ENCODE data around the gene DUSP7.

The DUSP7 gene

GRCh38 chr3:52020796-52021195 is 35.6 kb downstream of the DUSP7 start:
- TF ChIP-seq, protein P1, sequence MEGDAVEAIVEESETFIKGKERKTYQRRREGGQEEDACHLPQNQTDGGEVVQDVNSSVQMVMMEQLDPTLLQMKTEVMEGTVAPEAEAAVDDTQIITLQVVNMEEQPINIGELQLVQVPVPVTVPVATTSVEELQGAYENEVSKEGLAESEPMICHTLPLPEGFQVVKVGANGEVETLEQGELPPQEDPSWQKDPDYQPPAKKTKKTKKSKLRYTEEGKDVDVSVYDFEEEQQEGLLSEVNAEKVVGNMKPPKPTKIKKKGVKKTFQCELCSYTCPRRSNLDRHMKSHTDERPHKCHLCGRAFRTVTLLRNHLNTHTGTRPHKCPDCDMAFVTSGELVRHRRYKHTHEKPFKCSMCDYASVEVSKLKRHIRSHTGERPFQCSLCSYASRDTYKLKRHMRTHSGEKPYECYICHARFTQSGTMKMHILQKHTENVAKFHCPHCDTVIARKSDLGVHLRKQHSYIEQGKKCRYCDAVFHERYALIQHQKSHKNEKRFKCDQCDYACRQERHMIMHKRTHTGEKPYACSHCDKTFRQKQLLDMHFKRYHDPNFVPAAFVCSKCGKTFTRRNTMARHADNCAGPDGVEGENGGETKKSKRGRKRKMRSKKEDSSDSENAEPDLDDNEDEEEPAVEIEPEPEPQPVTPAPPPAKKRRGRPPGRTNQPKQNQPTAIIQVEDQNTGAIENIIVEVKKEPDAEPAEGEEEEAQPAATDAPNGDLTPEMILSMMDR (IDR thresholded peaks at IDR 0.05), result no peak

GRCh38 chr3:52019352-52020080 is 36.9 kb downstream of the DUSP7 start:
- TF ChIP-seq, protein P1 (IDR thresholded peaks at IDR 0.05), result no peak

- TF ChIP-seq, protein P1 (IDR thresholded peaks at IDR 0.05), result no peak
These were observed 37.9 kb downstream of the DUSP7 start for GRCh38 chr3:52018319-52019000.

- TF ChIP-seq, protein P1 (IDR thresholded peaks at IDR 0.05), result no peak
These were observed 38.8 kb downstream of the DUSP7 start for GRCh38 chr3:52017586-52017985.

DNA sequence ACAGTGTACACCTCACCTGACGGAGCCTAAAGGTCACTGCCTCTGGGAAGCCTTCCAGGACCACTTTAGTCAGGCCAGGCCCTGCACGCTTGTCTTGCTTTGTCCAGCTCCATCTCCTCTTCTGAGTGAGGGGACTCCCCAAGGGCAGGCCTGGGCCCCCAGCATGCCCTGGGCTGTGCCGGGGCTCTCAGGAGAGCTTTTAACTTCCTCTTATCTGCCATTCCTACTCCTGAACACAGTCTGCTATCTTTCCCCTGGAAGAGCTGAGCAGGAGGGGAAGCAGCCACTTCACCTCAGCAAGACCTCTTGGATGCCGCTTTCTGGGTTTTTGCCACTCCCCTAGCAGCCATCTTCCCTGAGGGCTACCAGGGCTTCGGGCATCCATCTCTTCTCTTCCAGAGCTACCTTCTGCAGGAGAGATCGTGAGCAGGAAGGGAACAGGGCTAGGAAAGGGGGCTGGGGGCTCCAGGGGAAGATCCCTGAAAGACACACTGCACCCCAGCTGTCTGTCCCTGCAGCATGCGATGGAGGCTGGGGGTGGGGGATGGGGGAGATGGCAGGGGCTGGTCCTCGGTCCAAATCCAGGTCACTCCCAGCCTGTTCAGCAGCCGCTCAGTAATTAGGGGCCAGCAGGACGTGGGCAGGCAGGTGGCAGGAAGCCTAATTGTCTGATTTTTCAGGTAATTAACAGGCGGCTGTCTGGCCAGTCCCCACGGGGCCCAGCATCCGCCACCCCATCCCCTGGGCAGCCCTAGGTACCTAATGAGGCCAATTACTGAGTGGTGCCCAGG is 40.7 kb downstream of the DUSP7 start:
- TF ChIP-seq, protein P1 (IDR thresholded peaks at IDR 0.05), result no peak

DNA sequence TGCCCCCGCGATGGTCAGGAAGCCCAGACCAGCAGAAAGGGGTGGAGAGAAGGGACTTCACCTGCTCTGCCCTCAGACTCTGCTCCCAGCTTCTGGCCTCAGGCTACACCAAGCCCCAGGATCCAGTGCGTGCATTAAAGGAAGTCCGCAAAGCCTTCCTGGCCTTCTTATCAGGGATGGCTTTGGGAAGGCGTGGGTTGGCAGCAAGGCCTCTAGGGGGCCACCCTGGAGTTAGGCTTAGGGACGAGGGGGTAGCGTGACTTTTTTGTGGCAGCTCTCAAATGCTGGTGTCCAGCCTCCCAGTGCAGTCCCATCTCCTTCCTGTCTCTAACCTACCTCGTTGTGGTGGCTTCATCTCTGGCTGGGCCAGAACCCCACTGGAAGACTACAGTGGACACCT is 41.8 kb downstream of the DUSP7 start:
- TF ChIP-seq, protein P1 (IDR thresholded peaks at IDR 0.05), result no peak

DNA sequence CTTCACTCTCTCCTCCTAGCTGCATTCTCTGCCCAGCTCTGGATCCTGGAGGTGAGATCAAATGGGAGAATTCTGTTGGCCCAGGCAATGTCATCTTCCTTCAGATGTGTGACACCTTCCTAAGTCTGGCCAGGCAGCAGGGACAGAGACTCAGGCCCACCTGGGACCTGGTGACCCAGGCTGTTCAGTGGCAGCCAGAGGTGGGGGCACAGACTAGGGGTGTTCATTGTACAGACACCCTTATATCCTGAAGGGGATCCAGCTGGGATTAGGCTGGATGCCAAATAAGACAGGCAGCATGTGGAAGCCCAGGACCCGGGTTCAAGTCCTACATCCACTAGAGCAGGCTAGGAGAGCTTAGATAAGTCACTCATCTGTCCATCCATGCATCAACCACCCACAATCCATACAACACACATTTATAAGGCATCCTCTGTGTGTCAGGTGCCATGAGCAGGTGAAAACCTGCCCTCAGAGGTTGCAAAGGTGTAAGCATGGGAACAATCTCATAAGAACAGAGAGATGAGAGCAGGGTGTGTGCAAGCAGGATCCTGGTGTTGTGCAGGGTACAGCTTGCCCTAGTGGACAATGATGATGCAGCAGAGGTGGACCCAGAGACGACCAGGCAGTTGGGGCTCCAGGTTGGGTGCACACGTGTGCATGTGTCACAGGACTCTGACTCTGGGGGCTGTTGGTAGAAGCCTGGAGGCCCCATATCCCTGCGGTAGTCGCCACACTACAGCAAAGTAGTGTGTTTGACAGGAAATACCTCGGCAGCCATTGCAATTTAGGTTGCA is 42.4 kb downstream of the DUSP7 start:
- TF ChIP-seq, protein P1 (IDR thresholded peaks at IDR 0.05), result no peak

All from LNCAP (cell line).